Left colon (tissue), 2 donors: ENCODE measurements around the gene FAM217B. TPM values are rescaled to one million over a fixed set of nuclear protein-coding genes. Genes with fewer than 3 reads are reported as not detected.

Source experiments
- ATAC-seq: fragments of 200-7000 bp; cut with Tn5 transposase; one replicate; pipeline ENCODE4 v1.9.1; 2020; ENCODE audit warnings: mild to moderate bottlenecking, moderate library complexity
- DNase-seq, 2 donors: peaks; one replicate each; pipeline ENCODE4 v3.0.0-alpha.2; 2020
- intact Hi-C, 2 donors: fragments of 100-400 bp; cut with DNase I in 1 of 2; cut with micrococcal nuclease in 1 of 2; formaldehyde crosslinking; loops; one replicate each; pipeline versions ENCODE4 v1.11.2 to v1.14.0; 2022; cut with DNase I, micrococcal nuclease
- long read RNA-seq: library from polyadenylated mRNA; unstranded; transcript quantifications from one replicate; pipeline ENCODE4 v2.0.0, GENCODE V29; 2021
- total RNA-seq, 2 donors: library from RNA; stranded (reverse); fragmentation: NEBNext Ultra II Directional; extraction: Animal tissue kit (Norgen Biotek cat#: 25700); gene quantifications; one replicate each; pipeline ENCODE4 v1.2.1, GENCODE V29; 2021
- donor health status: DM: no; HTN: no; CAD: no.
- donor health status: DM: yes; HTN: yes; CAD: no.

FAM217B gene, protein sequence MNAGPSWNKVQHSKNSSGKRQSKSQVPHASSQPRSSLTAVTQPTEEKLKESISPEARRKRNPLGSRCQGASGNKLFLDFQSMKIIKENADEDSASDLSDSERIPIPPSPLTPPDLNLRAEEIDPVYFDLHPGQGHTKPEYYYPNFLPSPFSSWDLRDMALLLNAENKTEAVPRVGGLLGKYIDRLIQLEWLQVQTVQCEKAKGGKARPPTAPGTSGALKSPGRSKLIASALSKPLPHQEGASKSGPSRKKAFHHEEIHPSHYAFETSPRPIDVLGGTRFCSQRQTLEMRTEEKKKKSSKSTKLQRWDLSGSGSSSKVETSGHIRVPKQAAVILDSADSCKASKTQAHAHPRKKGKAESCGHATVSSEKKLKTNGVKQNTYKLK
- 1 to 10 TPM; 7.0 to 9.2 TPM for total RNA-seq
- long read RNA-seq, full-length matches to known transcripts: 3 of 6 reads
- long read RNA-seq, partial matches to known transcripts: 0 of 6 reads
- long read RNA-seq, other reads (novel, unspliced or antisense): 3 of 6 reads

DNA sequence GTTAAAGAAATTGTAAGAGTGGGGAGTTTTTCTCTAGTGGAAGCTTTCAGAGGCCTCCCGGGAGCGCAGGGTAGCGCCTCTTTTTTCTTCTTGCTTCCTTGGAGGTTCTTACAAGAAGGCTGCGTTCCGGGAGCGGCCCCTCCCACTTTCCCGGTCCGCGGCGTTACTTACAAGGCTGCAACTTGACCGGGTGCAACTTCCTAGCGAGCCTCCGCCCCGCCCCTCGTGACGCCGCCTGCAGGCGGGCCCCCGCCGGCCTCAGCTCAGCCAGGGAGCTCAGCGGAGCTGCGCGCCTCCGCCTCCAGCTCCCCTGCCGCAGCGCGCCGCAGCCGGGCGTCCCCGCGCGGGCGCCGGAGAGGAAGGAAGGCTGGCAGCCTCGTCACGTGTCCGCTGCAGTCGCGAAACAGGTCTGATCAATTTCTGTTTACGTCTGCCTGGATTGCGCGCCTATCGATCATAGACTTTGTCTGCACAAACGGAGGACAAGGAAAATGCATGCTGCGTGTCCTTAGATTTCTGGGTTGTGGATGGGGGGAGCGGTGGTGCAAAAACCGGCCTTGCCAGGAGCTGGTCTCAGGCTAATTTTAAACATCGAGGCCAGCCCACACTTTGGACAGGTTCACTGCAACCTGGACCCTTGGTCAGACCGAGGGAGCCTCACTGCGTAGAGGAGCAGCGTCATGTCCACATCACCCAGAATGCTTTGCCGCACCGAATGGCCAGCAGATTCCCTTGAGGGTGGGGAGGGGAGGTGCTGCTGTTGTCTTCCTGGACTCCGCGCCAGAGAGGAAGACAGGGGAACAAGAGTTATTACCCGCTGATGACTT is at the start of gene FAM217B, which contains the start of gene PPP1R3D:
Gene FAM217B (plus strand): TSS at position 261 of the 827 bp plus-strand sequence. CDS start 3,555 bp downstream, outside the sequence.
Gene PPP1R3D (minus strand): TSS at position 177 of the 827 bp plus-strand sequence. CDS start 374 bp downstream, outside the sequence.
- ATAC-seq (peak; percentile 96), DNase-seq (peak; percentile 98 to 99)
- intact Hi-C loops: no loop called here

DNA sequence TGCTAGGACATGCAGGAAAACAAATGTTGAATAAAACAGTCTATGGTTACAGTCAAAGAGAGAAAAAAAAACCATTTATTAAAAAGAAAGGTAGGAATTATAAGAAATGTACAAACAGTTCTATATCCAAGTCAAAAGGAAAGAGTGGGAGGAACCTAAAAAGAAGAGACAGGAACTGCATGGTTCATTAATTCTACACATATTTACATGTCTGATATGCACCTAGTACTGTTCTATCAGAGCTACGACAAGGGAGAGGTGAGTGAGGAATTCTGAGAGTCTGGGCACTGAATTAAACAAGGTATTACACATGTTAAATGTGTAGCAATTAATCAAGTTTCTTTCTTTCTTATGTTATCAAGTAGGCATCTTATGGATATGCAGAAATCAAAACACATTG is 48.6 kb upstream of the FAM217B start:
- intact Hi-C loops: no loop called here
- ATAC-seq (no peak), DNase-seq (no peak)

DNA sequence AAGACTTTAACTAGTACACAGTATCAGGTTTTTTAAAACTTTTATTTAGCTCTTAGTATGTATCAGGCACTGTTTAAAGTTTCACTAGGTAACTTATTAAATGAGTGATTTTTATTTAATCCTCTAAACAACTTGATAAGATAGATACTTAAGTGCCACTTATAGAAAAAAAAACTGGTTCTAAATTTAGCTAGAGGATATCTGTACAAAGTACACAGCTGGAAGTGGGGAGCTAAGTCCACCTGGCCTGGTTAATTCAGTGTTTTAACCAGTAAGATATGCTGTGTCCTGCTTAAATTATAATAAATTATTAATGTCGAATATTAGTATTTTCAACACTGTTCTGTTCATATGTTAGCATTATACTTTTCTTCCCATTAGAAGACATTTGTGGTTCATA is 44.3 kb upstream of the FAM217B start:
- ATAC-seq (no peak), DNase-seq (no peak)
- intact Hi-C loops: no loop called here

DNA sequence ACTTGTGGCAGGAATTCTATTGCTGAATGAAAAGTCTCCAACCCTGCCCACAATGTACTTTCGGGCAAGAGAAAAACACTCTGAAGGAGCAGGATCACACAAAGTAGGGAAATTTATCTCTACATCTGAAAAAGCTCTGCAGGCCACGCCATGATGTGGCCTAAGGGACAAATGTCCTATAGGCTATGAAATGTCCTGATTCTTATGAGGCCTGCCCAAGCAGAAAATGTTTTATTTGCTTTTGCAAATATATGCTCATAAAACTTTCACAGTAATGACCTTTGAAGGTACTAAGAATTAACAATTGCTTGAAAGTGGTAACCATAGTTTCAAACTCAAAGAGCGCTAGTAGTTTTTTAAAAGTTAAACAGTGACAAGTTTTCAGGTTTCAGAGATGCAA is 37.7 kb upstream of the FAM217B start:
- DNase-seq (no peak), ATAC-seq (no peak)
- intact Hi-C loops: no loop called here

DNA sequence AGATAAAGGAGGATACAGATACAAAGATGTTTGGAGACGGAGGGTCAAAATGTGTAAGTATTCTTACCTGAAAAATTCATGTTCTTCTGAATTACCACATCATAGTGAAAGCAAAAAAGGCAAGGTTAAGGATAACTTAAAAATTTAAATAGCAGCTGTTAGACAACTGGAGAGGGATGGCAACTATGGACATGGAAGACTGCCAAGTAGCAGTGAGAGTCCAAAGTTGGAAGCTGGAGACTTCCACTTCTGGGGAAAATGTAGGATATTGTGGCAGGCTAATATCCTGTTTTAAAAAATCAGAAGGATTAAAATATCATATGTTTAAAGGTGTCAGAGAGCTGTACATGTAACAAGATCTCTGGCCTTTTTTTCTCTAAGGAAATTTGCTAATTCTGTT is 36.6 kb upstream of the FAM217B start:
- intact Hi-C loops: no loop called here
- DNase-seq: no peak
- no peak for ATAC-seq

DNA sequence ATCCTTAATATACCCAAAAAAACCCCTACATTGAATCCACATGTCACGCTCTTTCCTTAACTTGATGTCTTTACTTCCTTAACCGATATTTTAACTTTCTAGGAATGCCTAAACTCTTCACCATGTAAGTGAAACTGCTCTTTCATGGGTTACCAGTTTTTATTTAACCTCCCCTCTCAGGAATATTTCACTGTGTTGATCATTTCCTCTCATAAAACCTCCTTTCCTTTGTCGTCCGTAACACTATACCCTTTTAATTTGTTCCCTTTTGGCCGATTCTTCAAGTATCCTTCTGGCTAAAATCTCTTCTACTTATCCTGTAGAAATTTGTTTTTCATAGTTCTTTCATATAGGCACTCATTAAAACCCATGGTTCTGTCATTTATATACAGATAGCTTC is 31.3 kb upstream of the FAM217B start:
- ATAC-seq (no peak), DNase-seq (no peak)
- intact Hi-C loops: no loop called here

DNA sequence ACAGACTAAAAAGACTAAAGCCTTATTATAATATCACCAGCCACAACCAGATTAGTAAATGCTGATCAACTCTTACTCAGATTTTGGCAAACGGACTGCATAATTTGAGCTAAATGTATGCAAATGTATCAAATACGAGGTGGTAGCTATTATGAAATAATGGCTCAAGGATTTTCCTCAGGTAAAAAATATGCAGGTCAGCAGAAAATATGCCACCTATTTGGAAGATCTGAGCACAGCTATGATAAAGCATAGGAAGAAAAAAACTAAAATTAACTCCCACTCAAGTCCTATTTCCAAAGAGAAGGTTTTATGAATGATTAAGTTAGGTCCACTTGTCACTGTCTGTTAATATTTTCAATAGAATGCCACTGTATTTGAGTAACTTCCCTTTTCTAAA is 29.1 kb upstream of the FAM217B start:
- DNase-seq (no peak), ATAC-seq (no peak)
- intact Hi-C loops: no loop called here

DNA sequence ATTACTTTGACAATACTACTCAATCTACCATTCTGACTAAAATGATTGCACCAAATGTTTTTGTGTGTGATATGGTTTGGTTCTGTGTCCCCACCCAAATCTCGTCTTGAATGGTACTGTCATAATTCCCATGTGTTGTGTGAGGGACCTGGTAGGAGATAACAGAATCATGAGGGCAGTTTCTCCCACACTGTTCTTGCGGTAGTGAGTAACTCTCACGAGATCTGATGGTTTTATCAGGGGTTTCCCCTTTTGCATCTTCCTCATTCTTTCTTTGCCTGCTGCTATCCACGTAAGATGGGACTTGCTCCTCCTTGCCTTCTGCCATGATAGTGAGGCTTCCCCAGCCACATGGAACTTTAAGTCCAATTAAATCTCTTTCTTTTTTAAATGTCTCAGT is 27.6 kb upstream of the FAM217B start:
- intact Hi-C loops: no loop called here
- ATAC-seq: no peak
- DNase-seq: no peak

DNA sequence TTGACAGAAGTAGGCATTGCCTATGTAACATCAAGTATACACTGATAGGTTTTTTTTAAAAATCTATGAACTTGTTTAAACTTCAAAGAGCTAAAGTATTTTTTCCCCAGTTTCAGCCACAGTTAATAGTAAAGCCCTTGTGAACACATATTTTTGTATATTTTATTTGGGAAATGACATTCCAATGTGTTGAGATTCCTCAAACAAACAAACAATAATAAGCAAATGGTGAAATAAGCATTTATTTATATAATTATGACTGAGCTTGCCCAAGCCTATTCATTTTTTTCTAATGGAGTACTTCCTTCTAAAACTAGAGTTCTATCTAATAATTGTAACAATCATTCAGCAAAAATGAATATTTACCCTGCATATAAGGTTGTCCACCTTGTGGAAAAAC is 19.2 kb upstream of the FAM217B start:
- no peak for ATAC-seq
- no peak for DNase-seq
- intact Hi-C loops: no loop called here

DNA sequence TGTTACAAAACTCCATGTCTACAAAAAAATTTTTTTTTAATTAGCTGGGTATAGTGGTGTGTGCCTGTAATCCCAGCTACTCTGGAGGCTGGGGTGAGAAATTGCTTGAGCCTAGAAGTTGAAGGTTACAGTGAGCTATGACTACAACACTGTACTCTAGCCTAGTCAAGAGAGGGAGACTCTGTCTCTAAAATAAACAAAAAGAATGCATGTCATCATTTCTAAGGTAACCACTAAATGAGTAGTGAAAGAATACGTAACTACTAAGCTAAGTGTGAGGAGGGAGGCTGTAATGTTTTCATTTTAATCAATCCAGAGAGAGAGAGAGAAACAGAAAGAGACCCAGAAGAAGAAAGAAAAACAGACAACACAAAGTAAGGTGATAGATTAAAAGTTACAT is 16.7 kb upstream of the FAM217B start:
- intact Hi-C loops: no loop called here
- ATAC-seq: no peak
- DNase-seq: no peak

DNA sequence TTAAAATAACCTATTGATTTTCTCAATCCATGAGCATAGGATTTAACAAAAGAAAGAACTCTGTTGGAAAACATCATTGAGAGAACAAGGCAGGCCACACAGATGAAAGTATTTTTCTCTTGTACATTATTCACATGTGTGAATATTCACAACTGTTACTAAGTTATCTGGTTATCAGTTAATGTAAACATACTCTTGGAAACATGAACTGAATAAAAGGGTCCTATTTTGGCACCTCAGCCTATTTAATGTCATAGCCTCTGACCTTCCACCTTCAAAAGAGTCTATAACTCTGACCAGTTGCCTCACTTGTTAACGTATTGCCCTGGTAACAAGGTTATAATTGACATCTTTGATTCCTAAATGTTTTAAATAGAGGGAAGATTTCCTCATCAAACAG is 14.8 kb upstream of the FAM217B start:
- DNase-seq: no peak
- peak; percentile 19 for ATAC-seq
- intact Hi-C loops: no loop called here

DNA sequence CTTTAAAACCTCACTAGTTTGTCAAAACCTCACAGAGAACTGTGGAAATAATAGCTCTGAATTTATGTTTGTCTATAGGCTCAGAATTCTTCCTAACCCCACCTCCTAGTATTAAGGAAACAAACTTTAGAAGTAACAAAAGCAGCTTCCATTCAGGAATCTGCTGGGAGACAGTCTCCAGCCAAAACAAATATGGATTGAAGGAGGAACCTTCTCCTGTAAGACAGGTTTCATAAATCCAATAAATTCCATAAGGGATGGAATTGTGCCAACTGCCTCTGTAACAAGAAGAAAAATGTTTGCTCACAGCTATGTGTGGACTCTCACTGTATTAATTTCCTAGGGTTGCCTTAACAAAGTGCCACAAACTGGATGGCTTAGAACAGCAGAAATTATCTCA is 14.3 kb upstream of the FAM217B start:
- ATAC-seq (peak; percentile 91), DNase-seq (no peak)
- intact Hi-C loops: no loop called here

DNA sequence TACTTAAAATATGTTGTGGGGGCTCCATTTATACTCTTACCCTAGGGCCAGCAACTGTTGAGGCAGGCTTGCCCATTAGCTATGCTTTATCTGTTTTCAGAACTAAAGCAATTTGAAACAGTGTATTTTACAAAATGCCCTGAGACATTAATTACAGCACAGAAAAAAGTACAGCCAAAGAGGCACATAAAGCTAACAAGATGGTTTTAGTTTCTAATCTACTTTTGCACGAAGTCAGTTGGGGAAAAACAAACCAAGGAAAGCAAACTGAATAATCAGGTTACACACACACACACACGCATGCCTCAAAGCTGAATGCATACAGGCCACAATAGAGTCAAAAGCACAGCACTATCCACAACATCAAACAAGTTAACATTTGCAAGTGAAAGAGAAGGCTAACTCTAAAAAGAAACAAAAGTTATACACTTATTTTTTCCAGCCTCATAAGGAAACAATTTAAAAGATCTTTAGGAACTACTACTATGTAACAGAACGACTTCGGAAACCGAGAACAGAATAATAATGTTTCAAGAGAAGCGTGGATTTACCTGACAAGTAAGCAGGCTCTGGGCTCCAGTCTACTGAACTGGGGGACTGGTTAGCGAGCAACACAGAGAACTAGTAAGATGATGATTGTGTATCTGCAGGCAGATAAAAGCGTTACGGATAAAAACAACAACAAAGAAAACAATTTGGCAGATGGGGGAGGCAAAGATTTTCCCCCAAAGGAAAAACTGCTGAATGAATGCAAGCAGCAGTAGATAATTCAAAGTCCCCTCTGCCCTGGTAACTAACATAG is 8.5 kb upstream of the FAM217B start:
- no peak for DNase-seq
- ATAC-seq: no peak
- intact Hi-C loops: no loop called here

DNA sequence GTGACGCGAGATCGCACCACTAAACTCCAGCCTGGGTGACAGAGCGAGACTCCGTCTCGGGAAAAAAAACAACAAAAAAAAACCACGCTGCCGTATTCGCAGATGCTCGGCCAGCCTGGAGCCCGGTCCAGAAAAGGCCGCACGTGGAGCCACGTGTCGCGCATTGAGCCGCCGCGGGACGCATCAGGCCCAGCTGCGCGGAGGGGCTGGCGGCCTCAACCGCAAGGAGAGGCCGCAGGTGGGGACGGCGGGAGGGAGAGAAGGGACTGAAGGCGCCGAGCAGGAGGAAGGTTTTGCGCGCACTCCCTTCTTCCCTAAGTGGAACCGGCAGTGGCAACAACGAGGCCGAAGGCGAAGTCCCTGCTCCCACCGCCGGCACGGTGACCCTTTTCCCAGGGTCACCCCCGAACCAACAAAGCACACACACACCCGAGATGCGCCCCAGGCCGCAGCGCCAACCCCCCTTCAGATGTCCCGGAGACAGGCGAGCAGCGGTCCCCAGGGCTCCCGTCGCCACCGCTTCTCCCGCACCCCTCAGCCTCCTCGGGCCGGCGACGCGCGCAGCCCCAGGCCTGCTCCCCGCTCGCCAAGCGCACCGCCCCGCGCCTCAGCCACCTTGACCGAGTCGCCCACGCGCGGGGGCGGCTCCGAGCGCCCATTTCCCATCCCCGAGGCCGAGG is 7.4 kb upstream of the FAM217B start:
- DNase-seq (peak in 1 of 2 donors; percentile 13), ATAC-seq (no peak)
- intact Hi-C loops: no loop called here

DNA sequence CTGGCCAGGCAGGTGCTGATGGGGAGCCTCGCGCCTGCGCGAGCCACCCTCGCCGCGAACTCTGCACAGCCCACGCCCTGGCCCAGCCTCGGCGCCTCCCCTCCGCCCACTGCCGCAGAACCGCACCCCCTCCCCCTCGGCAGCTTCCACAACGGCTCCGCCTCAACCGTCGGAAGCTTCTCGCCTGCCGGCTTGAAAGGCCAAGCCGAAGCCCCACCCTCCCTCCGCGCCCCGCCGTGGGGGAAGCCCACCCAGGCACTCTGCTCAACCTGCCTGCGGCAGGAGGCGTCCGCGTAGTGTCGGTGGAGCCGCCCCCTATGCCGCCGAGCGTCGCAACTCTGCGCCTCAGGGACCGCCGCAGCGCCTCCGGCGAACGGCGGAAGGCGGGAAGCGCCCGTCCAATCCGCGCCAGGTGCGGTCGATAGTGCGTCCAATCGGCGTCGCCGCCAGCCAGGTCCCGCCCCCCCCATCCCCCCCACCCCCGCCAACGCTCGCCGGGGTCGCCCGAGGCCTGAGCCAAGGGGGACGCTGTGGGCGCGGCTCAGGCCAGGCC is 6.8 kb upstream of the FAM217B start, which contains the start of gene SYCP2:
Gene SYCP2 (minus strand): TSS at position 342 of the 553 bp plus-strand sequence. CDS start 11,224 bp downstream, outside the sequence.
- ATAC-seq (peak; percentile 70), DNase-seq (peak; percentile 38 to 54)
- intact Hi-C loops: no loop called here

DNA sequence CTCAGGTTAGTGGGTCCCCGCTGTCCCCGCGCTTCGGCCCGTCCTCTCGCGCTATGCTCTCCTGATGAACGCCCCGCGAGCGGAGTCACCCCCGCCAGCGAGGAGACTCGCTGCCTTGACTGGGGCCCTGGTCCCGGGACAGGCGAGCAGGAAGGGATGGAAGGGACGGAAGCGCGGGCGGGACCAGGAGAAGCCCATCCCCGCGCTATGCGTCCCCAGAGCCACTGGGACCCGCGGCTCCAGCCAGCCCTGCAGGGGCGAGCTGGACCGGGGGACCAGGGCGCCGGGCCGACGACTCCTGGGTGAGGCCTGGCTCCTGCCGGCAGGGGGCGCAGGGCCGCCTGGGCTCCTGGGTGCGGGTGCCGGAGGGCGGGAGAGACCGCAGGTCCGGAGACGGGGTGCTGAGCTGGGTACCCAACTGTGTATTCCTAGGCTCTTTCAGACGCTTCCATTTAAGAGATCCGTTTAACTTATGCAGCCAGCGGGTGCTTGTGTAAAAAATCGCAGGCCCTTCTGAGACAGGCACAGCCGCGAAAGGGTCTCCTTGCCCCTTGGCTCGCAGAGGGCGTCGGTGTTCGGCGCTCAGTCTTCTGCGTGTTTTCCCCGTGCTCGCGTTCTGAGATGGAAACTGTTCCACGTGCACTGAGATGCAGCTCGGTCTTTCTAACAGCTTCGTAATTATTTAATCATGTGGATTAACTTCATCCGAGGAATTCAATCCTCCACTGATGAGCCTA is 6.2 kb upstream of the FAM217B start:
- ATAC-seq (peak; percentile 92), DNase-seq (peak; percentile 54 to 83)
- intact Hi-C loops: no loop called here

DNA sequence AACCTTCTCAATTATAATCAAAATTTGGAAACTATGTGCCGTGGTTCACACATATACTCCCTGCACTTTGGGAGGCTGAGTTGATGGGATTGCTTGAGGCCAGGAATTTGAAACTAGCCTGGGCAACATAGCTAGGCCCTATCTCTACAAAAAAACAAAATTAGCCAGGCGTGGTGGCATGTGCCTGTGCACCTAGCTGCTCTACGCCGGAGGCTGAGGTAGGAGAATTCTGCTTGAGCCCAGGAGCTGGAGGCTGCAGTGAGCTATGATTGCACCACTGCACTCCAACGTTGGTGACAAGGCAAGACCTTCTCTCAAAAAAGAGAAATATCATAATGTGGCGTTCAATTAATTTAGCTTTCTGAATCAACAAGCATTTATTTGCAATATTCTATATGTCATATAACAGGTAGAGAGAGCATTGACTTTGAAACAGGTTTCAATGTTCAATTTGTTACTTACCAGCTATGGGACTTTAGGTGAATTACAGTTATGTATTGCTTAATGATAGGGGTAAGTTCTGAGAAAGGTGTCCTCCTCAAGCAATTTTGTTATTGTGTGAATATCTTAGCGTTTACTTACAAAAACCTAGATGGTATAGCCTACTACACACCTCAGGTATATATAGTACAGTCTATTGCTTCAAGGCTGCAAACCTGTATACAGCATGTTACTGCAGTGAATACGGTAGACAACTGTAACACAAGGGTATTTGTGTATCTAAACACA is 4.6 kb upstream of the FAM217B start:
- intact Hi-C loops: no loop called here
- DNase-seq (no peak), ATAC-seq (no peak)
